ENCODE data around the gene DAP3. TPM values are rescaled to one million over a fixed set of nuclear protein-coding genes. Genes with fewer than 3 reads are reported as not detected.

Gene DAP3
- polyA plus RNA-seq, 1 experiment = 150 TPM

GRCh38 chr1:155769257-155769656 is 80.4 kb downstream of the DAP3 start:
- ChIA-PET POLR2A (no interaction called here), CTCF (interaction anchor here (0.7 kb wide), 1 partner anchor 10 kb away, joined by 4 read pairs; no protein-coding TSS in a partner anchor)
- no peak for TF ChIP-seq CTCF (IDR thresholded peaks at IDR 0.05; ENCODE audit: low read depth, low read length)
- no peaks in the 10 kb centered on the region for H3K9me3 ChIP-seq (ENCODE audit: control insufficient read depth, insufficient read depth, low read length)
- DNase-seq (ENCODE audit: low read depth, low spot score) = no peak
- no peak overlapping the region for H3K4me3 ChIP-seq (ENCODE audit: low read depth, low read length)
- H3K27me3 ChIP-seq (ENCODE audit: control insufficient read depth, insufficient read depth, low read length) = no peaks in the 10 kb centered on the region
- H3K27ac ChIP-seq (ENCODE audit: low read depth, low read length) = no peak overlapping the region

- POLR2A ChIA-PET = no interaction called here
- Histone ChIP-seq H3K9me3 (ENCODE audit: control insufficient read depth, insufficient read depth, low read length) (no peaks in the 10 kb centered on the region), H3K27ac (ENCODE audit: low read depth, low read length) (no peak overlapping the region), H3K4me3 (ENCODE audit: low read depth, low read length) (no peak overlapping the region), H3K27me3 (ENCODE audit: control insufficient read depth, insufficient read depth, low read length) (no peaks in the 10 kb centered on the region)
- no peak for DNase-seq (ENCODE audit: low read depth, low spot score)
- CTCF ChIA-PET = no interaction called here
- no peak for TF ChIP-seq CTCF (IDR thresholded peaks at IDR 0.05; ENCODE audit: low read depth, low read length)
Measured at GRCh38 chr1:155773221-155773620, 84.3 kb downstream of the DAP3 start.

GRCh38 chr1:155776414-155776813 is 87.5 kb downstream of the DAP3 start:
- Histone ChIP-seq H3K27ac (ENCODE audit: low read depth, low read length) (no peak overlapping the region), H3K4me3 (ENCODE audit: low read depth, low read length) (no peak overlapping the region), H3K9me3 (ENCODE audit: control insufficient read depth, insufficient read depth, low read length) (no peaks in the 10 kb centered on the region), H3K27me3 (ENCODE audit: control insufficient read depth, insufficient read depth, low read length) (no peaks in the 10 kb centered on the region)
- CTCF ChIA-PET = no interaction called here
- no peak for TF ChIP-seq CTCF (IDR thresholded peaks at IDR 0.05; ENCODE audit: low read depth, low read length)
- POLR2A ChIA-PET = no interaction called here
- DNase-seq (ENCODE audit: low read depth, low spot score) = no peak

- H3K27me3 ChIP-seq (ENCODE audit: control insufficient read depth, insufficient read depth, low read length) = no peaks in the 10 kb centered on the region
- ChIA-PET POLR2A (no interaction called here), CTCF (no interaction called here)
- H3K9me3 ChIP-seq (ENCODE audit: control insufficient read depth, insufficient read depth, low read length) = no peaks in the 10 kb centered on the region
- H3K4me3 ChIP-seq (ENCODE audit: low read depth, low read length) = no peak overlapping the region
- H3K27ac ChIP-seq (ENCODE audit: low read depth, low read length) = no peak overlapping the region
- no peak for DNase-seq (ENCODE audit: low read depth, low spot score)
- TF ChIP-seq CTCF (IDR thresholded peaks at IDR 0.05; ENCODE audit: low read depth, low read length) = no peak
Measured at GRCh38 chr1:155777582-155777981, 88.7 kb downstream of the DAP3 start.

Other genes with a start within 250 kb of the DAP3 start
- 24.0 and 30.6 TPM in 2 replicates for gene ASH1L, start 126.3 kb upstream of the DAP3 start, polyA plus RNA-seq (2011; rRNA removed)
- gene MSTO1, start 78.9 kb upstream of the DAP3 start, polyA plus RNA-seq (2011; rRNA removed) = 17.1 and 22.5 TPM in 2 replicates
- gene YY1AP1, start 317 bp upstream of the DAP3 start, polyA plus RNA-seq (2011; rRNA removed) = 58.1 and 70.0 TPM in 2 replicates
- gene GON4L, start 168.1 kb downstream of the DAP3 start, polyA plus RNA-seq (2011; rRNA removed) = 22.3 and 24.5 TPM in 2 replicates
- gene SYT11, start 170.5 kb downstream of the DAP3 start, polyA plus RNA-seq (2011; rRNA removed) = 44.8 and 49.0 TPM in 2 replicates
- gene RIT1, start 222.3 kb downstream of the DAP3 start, polyA plus RNA-seq (2011; rRNA removed) = 56.4 and 65.2 TPM in 2 replicates
- gene KHDC4, start 245.3 kb downstream of the DAP3 start, polyA plus RNA-seq (2011; rRNA removed) = 34.9 and 39.0 TPM in 2 replicates

All from AG04450 (cell line).